ENCODE results near the gene SYNPO. TPM values are rescaled to one million over a fixed set of nuclear protein-coding genes. Genes with fewer than 3 reads are reported as not detected.

SYNPO gene
- total and polyA plus RNA-seq, 2 donors from 2014 or later = 46.3 to 87.6 TPM

GRCh38 chr5:150613991-150614660 is 26.3 kb upstream of the SYNPO start:
- intact Hi-C loops (cut with DNase I) = no loop called here
- no peak overlapping the region for H3K4me3 ChIP-seq (ENCODE audit: low read length in 3 of 3)
- DNase-seq (no peak), FAIRE-seq (no peak)
- H3K27me3 ChIP-seq (ENCODE audit: control insufficient read depth, insufficient read depth, low read length) = no peaks in the 10 kb centered on the region
- no peaks in the 10 kb centered on the region for H3K9me3 ChIP-seq (ENCODE audit: control insufficient read depth in 2 of 3, insufficient read depth in 1 of 3, low read length in 3 of 3)
- H3K27ac ChIP-seq (ENCODE audit: low read depth in 2 of 2, low read length in 2 of 2) = no peak overlapping the region
- H3K36me3 ChIP-seq (ENCODE audit: control insufficient read depth in 2 of 3, insufficient read depth in 3 of 3, low read length in 3 of 3) = no peaks in the 10 kb centered on the region
- no peak overlapping the region for H3K9ac ChIP-seq (ENCODE audit: low read length in 3 of 3)
- peak; percentile 15 for TF ChIP-seq CTCF (IDR thresholded peaks at IDR 0.05; ENCODE audit: borderline replicate concordance, extremely low read depth, insufficient read depth)
- peaks cover 0 to 67% (median 35%) of the 10 kb centered on the region in 3 donors for H3K4me1 ChIP-seq (ENCODE audit: control insufficient read depth in 2 of 3, insufficient read depth in 2 of 3, low read depth in 1 of 3, low read length in 3 of 3)

GRCh38 chr5:150614661-150615060 is 25.8 kb upstream of the SYNPO start:
- H3K27ac ChIP-seq (ENCODE audit: low read depth in 2 of 2, low read length in 2 of 2) = peak overlapping the region in 1 of 2 donors; percentile 58
- TF ChIP-seq CTCF (IDR thresholded peaks at IDR 0.05; ENCODE audit: borderline replicate concordance, extremely low read depth, insufficient read depth) = no peak
- intact Hi-C loops (cut with DNase I) = no loop called here
- no peaks in the 10 kb centered on the region for H3K36me3 ChIP-seq (ENCODE audit: control insufficient read depth in 2 of 3, insufficient read depth in 3 of 3, low read length in 3 of 3)
- H3K9ac ChIP-seq (ENCODE audit: low read length in 3 of 3) = peak overlapping the region in 1 of 3 donors; percentile 6
- no peaks in the 10 kb centered on the region for H3K27me3 ChIP-seq (ENCODE audit: control insufficient read depth, insufficient read depth, low read length)
- H3K4me1 ChIP-seq (ENCODE audit: control insufficient read depth in 2 of 3, insufficient read depth in 2 of 3, low read depth in 1 of 3, low read length in 3 of 3) = peaks cover 0 to 71% (median 35%) of the 10 kb centered on the region in 3 donors
- DNase-seq = no peak
- H3K4me3 ChIP-seq (ENCODE audit: low read length in 3 of 3) = no peak overlapping the region
- no peaks in the 10 kb centered on the region for H3K9me3 ChIP-seq (ENCODE audit: control insufficient read depth in 2 of 3, insufficient read depth in 1 of 3, low read length in 3 of 3)
- no peak for FAIRE-seq

GRCh38 chr5:150615141-150615699 is 25.2 kb upstream of the SYNPO start:
- Histone ChIP-seq H3K9me3 (ENCODE audit: control insufficient read depth in 2 of 3, insufficient read depth in 1 of 3, low read length in 3 of 3) (no peaks in the 10 kb centered on the region), H3K9ac (ENCODE audit: low read length in 3 of 3) (peak overlapping the region in 1 of 3 donors; percentile 6), H3K4me1 (ENCODE audit: control insufficient read depth in 2 of 3, insufficient read depth in 2 of 3, low read depth in 1 of 3, low read length in 3 of 3) (peaks cover 0 to 66% (median 33%) of the 10 kb centered on the region in 3 donors), H3K27me3 (ENCODE audit: control insufficient read depth, insufficient read depth, low read length) (no peaks in the 10 kb centered on the region), H3K4me3 (ENCODE audit: low read length in 3 of 3) (no peak overlapping the region), H3K36me3 (ENCODE audit: control insufficient read depth in 2 of 3, insufficient read depth in 3 of 3, low read length in 3 of 3) (no peaks in the 10 kb centered on the region), H3K27ac (ENCODE audit: low read depth in 2 of 2, low read length in 2 of 2) (peak overlapping the region; percentile 58 to 80)
- FAIRE-seq (no peak), DNase-seq (peak in 1 of 5 donors; percentile 68)
- TF ChIP-seq CTCF (IDR thresholded peaks at IDR 0.05; ENCODE audit: borderline replicate concordance, extremely low read depth, insufficient read depth) = no peak
- intact Hi-C loops (cut with DNase I) = no loop called here
